ENCODE data around the gene ZNF516.

Gene ZNF516

DNA sequence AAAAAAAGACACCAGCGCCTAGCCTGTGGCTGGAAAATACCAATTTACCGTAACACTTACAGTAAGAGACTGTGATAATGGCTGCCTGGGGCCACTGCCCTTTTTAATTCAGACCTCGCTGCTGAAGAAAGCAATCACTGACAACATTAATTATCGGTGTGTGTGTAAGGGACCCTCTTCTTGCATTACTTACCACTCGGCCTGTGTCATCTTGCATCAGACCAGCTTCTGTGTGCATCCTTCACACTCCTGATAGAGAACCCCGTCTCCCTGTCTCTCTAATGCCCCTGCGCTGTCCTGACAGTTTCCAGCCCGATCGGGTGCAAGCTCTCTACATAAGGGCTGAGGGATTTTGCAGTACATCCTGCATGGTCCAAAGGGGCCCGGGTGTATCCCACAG lies 124.4 kb downstream of the ZNF516 start:
- Histone ChIP-seq H3K79me2 (ENCODE audit: control insufficient read depth, low read length) (peaks cover 30% of the 10 kb centered on the region), H3K27ac (ENCODE audit: low read depth, low read length) (no peak overlapping the region)
- TF ChIP-seq, protein P1, sequence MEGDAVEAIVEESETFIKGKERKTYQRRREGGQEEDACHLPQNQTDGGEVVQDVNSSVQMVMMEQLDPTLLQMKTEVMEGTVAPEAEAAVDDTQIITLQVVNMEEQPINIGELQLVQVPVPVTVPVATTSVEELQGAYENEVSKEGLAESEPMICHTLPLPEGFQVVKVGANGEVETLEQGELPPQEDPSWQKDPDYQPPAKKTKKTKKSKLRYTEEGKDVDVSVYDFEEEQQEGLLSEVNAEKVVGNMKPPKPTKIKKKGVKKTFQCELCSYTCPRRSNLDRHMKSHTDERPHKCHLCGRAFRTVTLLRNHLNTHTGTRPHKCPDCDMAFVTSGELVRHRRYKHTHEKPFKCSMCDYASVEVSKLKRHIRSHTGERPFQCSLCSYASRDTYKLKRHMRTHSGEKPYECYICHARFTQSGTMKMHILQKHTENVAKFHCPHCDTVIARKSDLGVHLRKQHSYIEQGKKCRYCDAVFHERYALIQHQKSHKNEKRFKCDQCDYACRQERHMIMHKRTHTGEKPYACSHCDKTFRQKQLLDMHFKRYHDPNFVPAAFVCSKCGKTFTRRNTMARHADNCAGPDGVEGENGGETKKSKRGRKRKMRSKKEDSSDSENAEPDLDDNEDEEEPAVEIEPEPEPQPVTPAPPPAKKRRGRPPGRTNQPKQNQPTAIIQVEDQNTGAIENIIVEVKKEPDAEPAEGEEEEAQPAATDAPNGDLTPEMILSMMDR (IDR thresholded peaks at IDR 0.05; ENCODE audit: low read depth, low read length, poor library complexity, severe bottlenecking): no peak
- no peak for TF ChIP-seq EZH2phosphoT487 (IDR thresholded peaks at IDR 0.05; ENCODE audit: borderline replicate concordance, low read length)

GRCh38 chr18:76370201-76370600 lies 124.8 kb downstream of the ZNF516 start:
- peaks cover 8% of the 10 kb centered on the region; the same call in 1 of the 2 replicates for H4K20me1 ChIP-seq (ENCODE audit: control insufficient read depth, insufficient read depth, low read depth, low read length)
- H3F3A ChIP-seq (ENCODE audit: control insufficient read depth, insufficient read depth): no peaks in the 10 kb centered on the region
- H3K4me1 ChIP-seq (ENCODE audit: control insufficient read depth, low read length): peaks cover 11% of the 10 kb centered on the region
- no peak overlapping the region for H3K4me3 ChIP-seq (ENCODE audit: low read length)
- no peak overlapping the region for H3K4me2 ChIP-seq (ENCODE audit: low read length)
- H3K79me2 ChIP-seq (ENCODE audit: control insufficient read depth, low read length): peaks cover 25% of the 10 kb centered on the region
- H3K27ac ChIP-seq (ENCODE audit: low read depth, low read length): no peak overlapping the region
- H3K27me3 ChIP-seq (ENCODE audit: control insufficient read depth, low read length): no peaks in the 10 kb centered on the region
- H3K9me2 ChIP-seq (replicated peaks; ENCODE audit: control insufficient read depth, low read length): no peaks in the 10 kb centered on the region
- no peaks in the 10 kb centered on the region for H3K9me3 ChIP-seq (ENCODE audit: control insufficient read depth, insufficient read depth, low read length)
- peaks cover 27% of the 10 kb centered on the region for H3K36me3 ChIP-seq (ENCODE audit: control insufficient read depth, low read length)
- TF ChIP-seq, protein P1 (IDR thresholded peaks at IDR 0.05; ENCODE audit: low read depth, low read length, poor library complexity, severe bottlenecking): no peak
- TF ChIP-seq EZH2phosphoT487 (IDR thresholded peaks at IDR 0.05; ENCODE audit: borderline replicate concordance, low read length): no peak

More for the DNA sequence above, 124.4 kb downstream of the ZNF516 start:
- H3K9me3 ChIP-seq (ENCODE audit: control insufficient read depth, insufficient read depth, low read length): no peaks in the 10 kb centered on the region
- H4K20me1 ChIP-seq (ENCODE audit: control insufficient read depth, insufficient read depth, low read depth, low read length): peaks cover 10% of the 10 kb centered on the region; the same call in 1 of the 2 replicates
- peaks cover 12% of the 10 kb centered on the region for H3K4me1 ChIP-seq (ENCODE audit: control insufficient read depth, low read length)
- H3K4me2 ChIP-seq (ENCODE audit: low read length): no peak overlapping the region
- H3F3A ChIP-seq (ENCODE audit: control insufficient read depth, insufficient read depth): no peaks in the 10 kb centered on the region
- no peaks in the 10 kb centered on the region for H3K27me3 ChIP-seq (ENCODE audit: control insufficient read depth, low read length)
- H3K36me3 ChIP-seq (ENCODE audit: control insufficient read depth, low read length): peaks cover 23% of the 10 kb centered on the region
- no peak overlapping the region for H3K4me3 ChIP-seq (ENCODE audit: low read length)
- H3K9me2 ChIP-seq (replicated peaks; ENCODE audit: control insufficient read depth, low read length): no peaks in the 10 kb centered on the region

- TF ChIP-seq, protein P1 (IDR thresholded peaks at IDR 0.05; ENCODE audit: low read depth, low read length, poor library complexity, severe bottlenecking): no peak
- TF ChIP-seq EZH2phosphoT487 (IDR thresholded peaks at IDR 0.05; ENCODE audit: borderline replicate concordance, low read length): no peak
- H3K9me2 ChIP-seq (replicated peaks; ENCODE audit: control insufficient read depth, low read length): no peaks in the 10 kb centered on the region
- no peaks in the 10 kb centered on the region for H3K27me3 ChIP-seq (ENCODE audit: control insufficient read depth, low read length)
- H3K4me2 ChIP-seq (ENCODE audit: low read length): no peak overlapping the region
- no peak overlapping the region for H3K27ac ChIP-seq (ENCODE audit: low read depth, low read length)
- H3K79me2 ChIP-seq (ENCODE audit: control insufficient read depth, low read length): peaks cover 21% of the 10 kb centered on the region
- no peak overlapping the region for H3K4me3 ChIP-seq (ENCODE audit: low read length)
- no peaks in the 10 kb centered on the region for H3F3A ChIP-seq (ENCODE audit: control insufficient read depth, insufficient read depth)
- H3K4me1 ChIP-seq (ENCODE audit: control insufficient read depth, low read length): peaks cover 7% of the 10 kb centered on the region
- H3K9me3 ChIP-seq (ENCODE audit: control insufficient read depth, insufficient read depth, low read length): no peaks in the 10 kb centered on the region
- peaks cover 27% of the 10 kb centered on the region for H3K36me3 ChIP-seq (ENCODE audit: control insufficient read depth, low read length)
- H4K20me1 ChIP-seq (ENCODE audit: control insufficient read depth, insufficient read depth, low read depth, low read length): peaks cover 5% of the 10 kb centered on the region; the same call in 1 of the 2 replicates
Observed at GRCh38 chr18:76369791-76370190, 125.3 kb downstream of the ZNF516 start.

Data from DOHH2 (cell line).